Measurements from ENCODE around the gene ZNF414.

The ZNF414 gene

GRCh38 chr19:8461891-8462290, 52.1 kb downstream of the ZNF414 start:
- Histone ChIP-seq H3K4me3 (replicated peaks; ENCODE audit: insufficient read depth, low read length) (no peak overlapping the region), H3K27me3 (ENCODE audit: insufficient read depth, poor library complexity, severe bottlenecking) (no peaks in the 10 kb centered on the region), H3K27ac (replicated peaks) (no peak overlapping the region)
- no peak for DNase-seq (ENCODE audit: low read depth in 1 of 2, low spot score in 1 of 2)
- TF ChIP-seq GABPA (IDR thresholded peaks at IDR 0.05; ENCODE audit: low read depth) = no peak
- no peak for TF ChIP-seq REST (IDR thresholded peaks at IDR 0.05; ENCODE audit: insufficient replicate concordance, low read depth)
- TF ChIP-seq CTCF (IDR thresholded peaks at IDR 0.05; ENCODE audit: insufficient read depth, low read length) = no peak
- TF ChIP-seq POLR2AphosphoS5 (IDR thresholded peaks at IDR 0.05; ENCODE audit: low read depth) = no peak
- TF ChIP-seq SPI1 (IDR thresholded peaks at IDR 0.05; ENCODE audit: borderline replicate concordance, low read depth) = no peak

GRCh38 chr19:8461376-8461775, 52.6 kb downstream of the ZNF414 start:
- H3K4me3 ChIP-seq (replicated peaks; ENCODE audit: insufficient read depth, low read length) = no peak overlapping the region
- no peak overlapping the region for H3K27ac ChIP-seq (replicated peaks)
- no peak for DNase-seq (ENCODE audit: low read depth in 1 of 2, low spot score in 1 of 2)
- TF ChIP-seq GABPA (IDR thresholded peaks at IDR 0.05; ENCODE audit: low read depth) (no peak), CTCF (IDR thresholded peaks at IDR 0.05; ENCODE audit: insufficient read depth, low read length) (no peak), SPI1 (IDR thresholded peaks at IDR 0.05; ENCODE audit: borderline replicate concordance, low read depth) (no peak), REST (IDR thresholded peaks at IDR 0.05; ENCODE audit: insufficient replicate concordance, low read depth) (no peak), POLR2AphosphoS5 (IDR thresholded peaks at IDR 0.05; ENCODE audit: low read depth) (no peak)
- H3K27me3 ChIP-seq (ENCODE audit: insufficient read depth, poor library complexity, severe bottlenecking) = no peaks in the 10 kb centered on the region

- H3K27ac ChIP-seq (replicated peaks) = no peak overlapping the region
- no peak overlapping the region for H3K4me3 ChIP-seq (replicated peaks; ENCODE audit: insufficient read depth, low read length)
- H3K27me3 ChIP-seq (ENCODE audit: insufficient read depth, poor library complexity, severe bottlenecking) = no peaks in the 10 kb centered on the region
- no peak for DNase-seq (ENCODE audit: low read depth in 1 of 2, low spot score in 1 of 2)
- no peak for TF ChIP-seq REST (IDR thresholded peaks at IDR 0.05; ENCODE audit: insufficient replicate concordance, low read depth)
- no peak for TF ChIP-seq CTCF (IDR thresholded peaks at IDR 0.05; ENCODE audit: insufficient read depth, low read length)
- TF ChIP-seq POLR2AphosphoS5 (IDR thresholded peaks at IDR 0.05; ENCODE audit: low read depth) = no peak
- TF ChIP-seq SPI1 (IDR thresholded peaks at IDR 0.05; ENCODE audit: borderline replicate concordance, low read depth) = no peak
- TF ChIP-seq GABPA (IDR thresholded peaks at IDR 0.05; ENCODE audit: low read depth) = no peak
Measured at GRCh38 chr19:8460516-8461298, 53.3 kb downstream of the ZNF414 start.
